A673 (cell line): ENCODE measurements around the gene LMO1. TPM values are rescaled to one million over a fixed set of nuclear protein-coding genes. Genes with fewer than 3 reads are reported as not detected.

Source experiments
- BruUV-seq: library from RNA; stranded (reverse); fragments of 400-500 nt; replicated peaks from 2 replicates; lab custom pipeline; 2021; lab: Mats Ljungman, UMichigan
- CTCF ChIA-PET: fragments of 300-600 bp; sonication (Branson Sonifier 250); formaldehyde crosslinking; loops from one replicate; lab custom pipeline; 2022; ENCODE audit warnings: antibody characterized with exemption; lab: Charles Lee
- POLR2A ChIA-PET: fragments of 300-600 bp; sonication (Branson Sonifier 250); formaldehyde crosslinking; loops from one replicate; lab custom pipeline; 2022; ENCODE audit warnings: antibody characterized with exemption; ENCODE audit not compliant: low non-redundant PET; lab: Charles Lee
- DNase-seq: peaks from one replicate; pipeline ENCODE4 v3.0.0-alpha.2; 2015; ENCODE audit warnings: low spot score
- H3K27ac ChIP-seq: fragments of 200-600 bp; sonication (generic); 2 replicates; pipeline ENCODE4 v1.5.1; 2016; ENCODE audit warnings: mixed run types, low read depth, mild to moderate bottlenecking, mixed read lengths, antibody characterized with exemption, low read length; ENCODE audit not compliant: poor library complexity, severe bottlenecking
- H3K27me3 ChIP-seq: fragments of 200-600 bp; sonication (generic); replicated peaks from 2 replicates; pipeline ENCODE4 v1.6.1; 2017; ENCODE audit warnings: mixed run types, low read depth, mild to moderate bottlenecking, mixed read lengths, antibody characterized with exemption, low read length; ENCODE audit not compliant: insufficient read depth, poor library complexity
- H3K36me3 ChIP-seq: fragments of 200-600 bp; sonication (generic); 2 replicates; pipeline ENCODE4 v1.6.1; 2016; ENCODE audit warnings: mixed run types, mild to moderate bottlenecking, mixed read lengths, antibody characterized with exemption, low read length; ENCODE audit not compliant: insufficient read depth, poor library complexity, severe bottlenecking
- H3K4me1 ChIP-seq: fragments of 200-600 bp; sonication (generic); 2 replicates; pipeline ENCODE4 v1.6.1; 2017; ENCODE audit warnings: mixed run types, mild to moderate bottlenecking, mixed read lengths, antibody characterized with exemption, low read length; ENCODE audit not compliant: insufficient read depth, poor library complexity, severe bottlenecking
- H3K4me3 ChIP-seq: fragments of 200-600 bp; sonication (generic); 2 replicates; pipeline ENCODE4 v1.5.1; 2016; ENCODE audit warnings: low read depth, mixed run types, mild to moderate bottlenecking, mixed read lengths, low read length; ENCODE audit not compliant: poor library complexity, severe bottlenecking
- H3K9me3 ChIP-seq: fragments of 200-600 bp; sonication (generic); 2 replicates; pipeline ENCODE4 v1.6.1; 2016; ENCODE audit warnings: mixed run types, low read depth, mild to moderate bottlenecking, mixed read lengths, antibody characterized with exemption, low read length; ENCODE audit not compliant: poor library complexity, severe bottlenecking
- EZH2 ChIP-seq: fragments of 200-600 bp; sonication (generic); IDR thresholded peaks from 2 replicates; pipeline ENCODE4 v1.6.1; 2017; ENCODE audit warnings: borderline replicate concordance, low read depth, mild to moderate bottlenecking, mixed read lengths, antibody characterized with exemption, low read length; ENCODE audit not compliant: poor library complexity, severe bottlenecking
- intact Hi-C: fragments of 100-400 bp; cut with micrococcal nuclease; formaldehyde crosslinking; loops from one replicate; pipeline ENCODE4 v1.10.0; 2022; ENCODE audit not compliant: unreplicated experiment
- total RNA-seq: library from RNA; stranded (reverse); gene quantifications from 2 replicates; pipeline ENCODE4 v1.2.3, GENCODE V29; 2021
- TF ChIP-seq, protein P1 (sequence below): fragments of 300-800, 200-600 bp; sonication (generic); conservative IDR thresholded peaks from 2 replicates; pipeline ENCODE4 v1.5.1; 2017; ENCODE audit warnings: low read depth, mild to moderate bottlenecking, antibody characterized with exemption, low read length, moderate library complexity, mixed read lengths

Gene LMO1
- total RNA-seq, 1 experiment from 2014 or later, result not detected

GRCh38 chr11:8252946-8253345 lies 10.7 kb downstream of the LMO1 start:
- no peaks in the 10 kb centered on the region for H3K4me1 ChIP-seq
- no peaks in the 10 kb centered on the region for H3K36me3 ChIP-seq
- intact Hi-C loops, result no loop called here
- no peak overlapping the region for H3K27ac ChIP-seq
- no TSS peak for BruUV-seq
- POLR2A ChIA-PET, result no interaction called here
- H3K4me3 ChIP-seq, result no peak overlapping the region
- peaks cover 39% of the 10 kb centered on the region for H3K27me3 ChIP-seq
- TF ChIP-seq EZH2, result no peak
- TF ChIP-seq, protein P1, sequence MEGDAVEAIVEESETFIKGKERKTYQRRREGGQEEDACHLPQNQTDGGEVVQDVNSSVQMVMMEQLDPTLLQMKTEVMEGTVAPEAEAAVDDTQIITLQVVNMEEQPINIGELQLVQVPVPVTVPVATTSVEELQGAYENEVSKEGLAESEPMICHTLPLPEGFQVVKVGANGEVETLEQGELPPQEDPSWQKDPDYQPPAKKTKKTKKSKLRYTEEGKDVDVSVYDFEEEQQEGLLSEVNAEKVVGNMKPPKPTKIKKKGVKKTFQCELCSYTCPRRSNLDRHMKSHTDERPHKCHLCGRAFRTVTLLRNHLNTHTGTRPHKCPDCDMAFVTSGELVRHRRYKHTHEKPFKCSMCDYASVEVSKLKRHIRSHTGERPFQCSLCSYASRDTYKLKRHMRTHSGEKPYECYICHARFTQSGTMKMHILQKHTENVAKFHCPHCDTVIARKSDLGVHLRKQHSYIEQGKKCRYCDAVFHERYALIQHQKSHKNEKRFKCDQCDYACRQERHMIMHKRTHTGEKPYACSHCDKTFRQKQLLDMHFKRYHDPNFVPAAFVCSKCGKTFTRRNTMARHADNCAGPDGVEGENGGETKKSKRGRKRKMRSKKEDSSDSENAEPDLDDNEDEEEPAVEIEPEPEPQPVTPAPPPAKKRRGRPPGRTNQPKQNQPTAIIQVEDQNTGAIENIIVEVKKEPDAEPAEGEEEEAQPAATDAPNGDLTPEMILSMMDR, result no peak
- H3K9me3 ChIP-seq, result no peaks in the 10 kb centered on the region
- CTCF ChIA-PET, result interaction anchor here (0.7 to 0.9 kb wide), 2 partner anchors 11 to 12 kb away, joined by 4 read pairs; partner anchors contain the start of gene LMO1
- no peak for DNase-seq

DNA sequence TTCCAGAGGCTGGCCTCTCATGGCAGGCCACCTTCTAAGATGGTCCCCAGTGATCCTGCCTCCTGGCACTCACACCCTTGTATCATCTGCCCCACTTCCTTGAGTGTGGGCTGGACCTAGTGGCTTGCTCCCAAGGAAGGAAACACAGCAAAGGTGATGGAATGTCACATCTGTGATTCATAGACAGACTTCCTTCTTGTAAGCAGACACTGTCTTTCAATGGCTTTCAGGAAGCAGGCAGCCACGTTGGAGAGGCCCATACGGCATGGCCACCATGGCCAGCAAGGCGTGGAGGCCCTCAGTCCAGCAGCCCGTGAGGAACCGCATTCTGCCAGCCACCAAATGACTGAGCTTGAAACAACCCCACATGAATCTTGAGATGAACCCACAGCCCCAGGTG lies 11.3 kb downstream of the LMO1 start:
- no TSS peak for BruUV-seq
- no peaks in the 10 kb centered on the region for H3K4me1 ChIP-seq
- H3K36me3 ChIP-seq, result no peaks in the 10 kb centered on the region
- ChIA-PET CTCF (interaction anchor here (0.9 kb wide), 1 partner anchor 12 kb away, joined by 4 read pairs; no protein-coding TSS in a partner anchor), POLR2A (no interaction called here)
- H3K9me3 ChIP-seq, result no peaks in the 10 kb centered on the region
- peaks cover 41% of the 10 kb centered on the region for H3K27me3 ChIP-seq
- DNase-seq, result no peak
- intact Hi-C loops, result no loop called here
- no peak overlapping the region for H3K27ac ChIP-seq
- no peak overlapping the region for H3K4me3 ChIP-seq
- no peak for TF ChIP-seq EZH2
- TF ChIP-seq, protein P1, result no peak

DNA sequence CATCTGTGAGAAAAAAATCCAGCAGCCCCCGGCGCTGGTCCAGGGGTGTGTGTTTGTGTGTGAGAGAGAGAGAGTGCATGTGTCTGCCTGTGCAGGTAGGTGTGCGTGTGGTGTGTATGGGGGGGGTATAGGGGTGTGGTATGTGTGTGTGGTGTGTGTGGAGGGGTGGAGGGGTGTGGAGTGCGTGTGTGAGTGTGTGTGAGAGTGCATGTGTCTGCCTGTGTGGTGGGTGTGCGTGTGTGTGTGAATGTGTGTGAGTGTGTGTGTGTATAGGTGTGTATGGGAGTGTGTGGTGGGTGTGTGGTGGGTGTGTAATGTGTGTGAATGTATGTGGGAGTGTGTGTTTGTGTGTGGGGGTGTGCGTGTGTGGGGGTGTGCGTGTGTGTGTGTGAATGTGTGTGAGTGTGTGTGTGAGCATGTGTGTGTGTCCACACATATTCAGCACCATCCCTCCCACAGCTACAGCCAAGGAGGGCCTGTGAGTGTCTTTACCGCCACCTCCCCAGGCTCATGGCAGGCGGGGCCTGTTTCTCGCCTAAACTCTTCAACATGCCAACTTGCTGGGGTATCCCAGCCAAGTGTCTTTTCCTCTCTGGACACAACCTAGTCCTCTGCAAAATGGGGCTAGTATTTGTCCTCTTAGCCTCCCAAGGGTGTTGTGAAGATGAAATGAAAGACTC lies 11.9 kb downstream of the LMO1 start:
- no TSS peak for BruUV-seq

More for the DNA sequence above, 11.9 kb downstream of the LMO1 start:
- Histone ChIP-seq H3K36me3 (no peaks in the 10 kb centered on the region), H3K4me3 (no peak overlapping the region), H3K27ac (no peak overlapping the region), H3K4me1 (no peaks in the 10 kb centered on the region), H3K27me3 (peaks cover 46% of the 10 kb centered on the region), H3K9me3 (no peaks in the 10 kb centered on the region)
- intact Hi-C loops, result no loop called here
- ChIA-PET POLR2A (no interaction called here), CTCF (no interaction called here)
- no peak for TF ChIP-seq EZH2
- TF ChIP-seq, protein P1, result no peak
- DNase-seq, result no peak
